IMR-90 (cell line): ENCODE results near the gene CSNK2A3. TPM values are rescaled to one million over a fixed set of nuclear protein-coding genes. Genes with fewer than 3 reads are reported as not detected.

Experiments
- ATAC-seq: fragments of 200-7000 bp; cut with Tn5 transposase; 2 replicates; pipeline ENCODE4 v1.9.1; 2020; ENCODE audit warnings: low read depth, mild to moderate bottlenecking, moderate library complexity
- BruUV-seq: library from RNA; stranded (reverse); fragments of 400-500 nt; replicated peaks from 2 replicates; lab custom pipeline; 2021; lab: Mats Ljungman, UMichigan
- CTCF ChIA-PET: fragments of 300-600 bp; formaldehyde crosslinking; extraction: SDS; loops from one replicate; lab custom pipeline; 2021; ENCODE audit warnings: antibody characterized with exemption; lab: Yijun Ruan, JAX
- POLR2A ChIA-PET: fragments of 300-600 bp; sonication (Branson Sonifier 250); formaldehyde crosslinking; loops from one replicate; lab custom pipeline; 2022; ENCODE audit warnings: antibody characterized with exemption; ENCODE audit not compliant: unreplicated experiment; lab: Charles Lee
- DNase-seq: peaks from one replicate; pipeline ENCODE4 v3.0.0; 2013
- H2AFZ ChIP-seq: replicated peaks from 2 replicates; pipeline ENCODE3; 2013; ENCODE audit warnings: low read length, mild to moderate bottlenecking; ENCODE audit not compliant: poor library complexity
- H2AK5ac ChIP-seq: 2 replicates; pipeline ENCODE4 v1.6.1; 2013; ENCODE audit warnings: low read depth, low read length, inconsistent platforms
- H2AK9ac ChIP-seq: replicated peaks from 2 replicates; pipeline ENCODE3; 2013; ENCODE audit warnings: mild to moderate bottlenecking, low read depth, low read length, moderate library complexity; ENCODE audit not compliant: poor library complexity
- H2BK120ac ChIP-seq: 2 replicates; pipeline ENCODE4 v1.6.1; 2013; ENCODE audit warnings: low read depth, low read length, inconsistent platforms
- H2BK15ac ChIP-seq: 3 replicates; pipeline ENCODE4 v1.6.1; 2013; ENCODE audit warnings: low read depth, low read length, inconsistent platforms
- H2BK20ac ChIP-seq: 2 replicates; pipeline ENCODE4 v1.6.1; 2013; ENCODE audit warnings: low read depth, mild to moderate bottlenecking, inconsistent platforms, low read length, moderate library complexity
- H2BK5ac ChIP-seq: 2 replicates; pipeline ENCODE4 v1.6.1; 2013; ENCODE audit warnings: mild to moderate bottlenecking, low read depth, low read length, inconsistent platforms; ENCODE audit not compliant: poor library complexity, severe bottlenecking
- H3K14ac ChIP-seq: replicated peaks from 2 replicates; pipeline ENCODE4 v1.6.1; 2013; ENCODE audit warnings: low read depth, low read length, inconsistent platforms
- H3K18ac ChIP-seq: 2 replicates; pipeline ENCODE4 v1.6.1; 2013; ENCODE audit warnings: low read depth, low read length, control low read depth
- H3K23ac ChIP-seq: 2 replicates; pipeline ENCODE4 v1.6.1; 2013; ENCODE audit warnings: low read depth, low read length, inconsistent platforms
- H3K27ac ChIP-seq: 2 replicates; pipeline ENCODE4 v1.5.1; 2013; ENCODE audit warnings: mild to moderate bottlenecking, control low read depth, low read length; ENCODE audit not compliant: insufficient read depth
- H3K27me3 ChIP-seq: 2 replicates; pipeline ENCODE4 v1.6.1; 2013; ENCODE audit warnings: low read length; ENCODE audit not compliant: control insufficient read depth, insufficient read depth
- H3K36me3 ChIP-seq: 2 replicates; pipeline ENCODE4 v1.6.1; 2013; ENCODE audit warnings: low read length, mixed read lengths; ENCODE audit not compliant: control insufficient read depth, insufficient read depth
- H3K4ac ChIP-seq: 2 replicates; pipeline ENCODE4 v1.6.1; 2013; ENCODE audit warnings: low read depth, low read length, inconsistent platforms
- H3K4me1 ChIP-seq: 2 replicates; pipeline ENCODE4 v1.6.1; 2013; ENCODE audit warnings: low read length, mixed read lengths; ENCODE audit not compliant: control insufficient read depth, insufficient read depth
- H3K4me2 ChIP-seq: 2 replicates; pipeline ENCODE4 v1.6.1; 2013; ENCODE audit warnings: low read depth, mild to moderate bottlenecking, control low read depth, low read length, moderate library complexity
- H3K4me3 ChIP-seq: 2 replicates; pipeline ENCODE4 v1.5.1; 2013; ENCODE audit warnings: low read depth, mild to moderate bottlenecking, control low read depth, low read length, moderate library complexity; ENCODE audit not compliant: insufficient read depth
- H3K56ac ChIP-seq: 2 replicates; pipeline ENCODE4 v1.6.1; 2013; ENCODE audit warnings: low read length, inconsistent platforms; ENCODE audit not compliant: insufficient read depth; ENCODE audit errors: extremely low read depth
- H3K79me1 ChIP-seq, 2 experiments: 2 replicates each; pipeline ENCODE4 v1.6.1; 2013; ENCODE audit warnings: low read length in 2 of 2, inconsistent platforms in 1 of 2, low read depth in 1 of 2
- H3K9ac ChIP-seq: 2 replicates; pipeline ENCODE4 v1.6.1; 2013; ENCODE audit warnings: low read depth, low read length, control low read depth
- H3K9me1 ChIP-seq: 2 replicates; pipeline ENCODE4 v1.6.1; 2013; ENCODE audit warnings: low read length, inconsistent platforms; ENCODE audit not compliant: insufficient read depth
- H3K9me3 ChIP-seq: 2 replicates; pipeline ENCODE4 v1.6.1; 2013; ENCODE audit warnings: low read length; ENCODE audit not compliant: control insufficient read depth, insufficient read depth
- H4K20me1 ChIP-seq: 2 replicates; pipeline ENCODE4 v1.6.1; 2013; ENCODE audit warnings: low read length, inconsistent platforms; ENCODE audit not compliant: insufficient read depth
- H4K5ac ChIP-seq: 2 replicates; pipeline ENCODE4 v1.6.1; 2013; ENCODE audit warnings: mild to moderate bottlenecking, low read depth, low read length, control low read depth
- H4K8ac ChIP-seq, 2 experiments: 2 replicates each; pipeline ENCODE4 v1.6.1; 2013; ENCODE audit warnings: low read depth in 2 of 2, low read length in 2 of 2, control low read depth in 1 of 2, inconsistent platforms in 1 of 2
- H4K91ac ChIP-seq: 2 replicates; pipeline ENCODE4 v1.6.1; 2013; ENCODE audit warnings: low read depth, low read length, inconsistent platforms; ENCODE audit not compliant: insufficient read depth
- BHLHE40 ChIP-seq: fragments of 150-350 bp; IDR thresholded peaks from 2 replicates; pipeline ENCODE4 v1.6.1; 2016; ENCODE audit warnings: mild to moderate bottlenecking, low read depth, low read length
- CHD1 ChIP-seq: IDR thresholded peaks from 2 replicates; pipeline ENCODE4 v1.6.1; 2012; ENCODE audit warnings: low read depth, low read length, improper control_type of control experiment
- MAFK ChIP-seq: IDR thresholded peaks from 2 replicates; pipeline ENCODE4 v1.6.1; 2012; ENCODE audit warnings: low read depth, low read length, improper control_type of control experiment
- MXI1 ChIP-seq: IDR thresholded peaks from 2 replicates; pipeline ENCODE4 v1.6.1; 2012; ENCODE audit warnings: low read depth, mild to moderate bottlenecking, low read length, moderate library complexity, borderline replicate concordance
- POLR2A ChIP-seq: IDR thresholded peaks from 2 replicates; pipeline ENCODE4 v1.6.1; 2012; ENCODE audit warnings: mild to moderate bottlenecking, low read depth, low read length
- RAD21 ChIP-seq: IDR thresholded peaks from 2 replicates; pipeline ENCODE4 v1.6.1; 2012; ENCODE audit warnings: low read length, improper control_type of control experiment
- RCOR1 ChIP-seq: IDR thresholded peaks from 2 replicates; pipeline ENCODE4 v1.6.1; 2012; ENCODE audit warnings: mild to moderate bottlenecking, low read length, improper control_type of control experiment; ENCODE audit not compliant: insufficient replicate concordance
- RFX5 ChIP-seq: IDR thresholded peaks from 2 replicates; pipeline ENCODE4 v1.8.0; 2012; ENCODE audit warnings: low read depth, mild to moderate bottlenecking, low read length, moderate library complexity
- WGBS, 2 experiments: methylation state at CpG; one replicate each; pipeline versions ENCODE4 v1.1.5 to v1.1.7; 2013; ENCODE audit warnings: missing lambda C conversion rate in 2 of 2; ENCODE audit not compliant: insufficient read length in 1 of 2; ENCODE audit errors: extremely low coverage in 2 of 2; 5-methylcytosine and 5-hydroxymethylcytosine counted together
- dilution Hi-C: fragments of 300-500 bp; cut with HindIII; formaldehyde crosslinking; loops from one replicate; pipeline ENCODE4 v1.14.3; 2018; ENCODE audit warnings: low sequenced_read_pairs; ENCODE audit not compliant: unreplicated experiment
- in situ Hi-C: fragments of 300-500 bp; cut with MboI; formaldehyde crosslinking; loops from 3 replicates; pipeline ENCODE4 v1.14.3; 2019; ENCODE audit warnings: low sequenced_read_pairs, inconsistent platforms, mixed read lengths
- intact Hi-C: fragments of 100-400 bp; cut with micrococcal nuclease; formaldehyde crosslinking; loops from 2 replicates; pipeline ENCODE4 v1.10.0; 2022
- polyA plus RNA-seq, 3 experiments: library from polyadenylated mRNA; depleted of rRNA; stranded (reverse); fragments of >200 nt; gene quantifications; 2 replicates each; pipeline ENCODE4 v1.2.3, GENCODE V29; 2012; ENCODE audit warnings: low replicate concordance in 1 of 3
- total RNA-seq: library from RNA; depleted of rRNA; stranded (reverse); fragments of >200 nt; gene quantifications from 2 replicates; pipeline ENCODE4 v1.2.3, GENCODE V29; 2012

CSNK2A3 gene
- total and polyA plus RNA-seq, 2 of the 4 experiments (the other 2 are of a cell fraction) = 1.2 to 3.2 TPM

DNA sequence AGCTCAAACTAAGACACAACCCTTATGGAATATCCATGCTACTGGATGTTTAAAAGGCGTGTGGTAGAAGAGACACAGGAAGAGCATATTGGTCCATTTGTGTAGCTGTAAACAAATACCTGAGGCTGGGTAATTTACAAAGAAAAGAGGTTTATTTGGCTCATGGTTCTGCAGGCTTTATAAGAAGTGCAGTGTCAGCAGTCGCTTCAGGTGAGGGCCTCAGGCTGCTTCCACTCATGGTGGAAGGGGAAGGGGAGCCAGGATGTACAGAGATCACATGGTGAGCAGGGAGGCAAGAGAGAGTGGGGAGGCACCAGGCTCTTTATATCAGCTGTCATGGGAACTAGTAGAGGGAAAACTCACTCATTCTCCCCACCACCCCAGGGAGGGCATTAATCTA lies 31.8 kb upstream of the CSNK2A3 start:
- POLR2A ChIA-PET = no interaction called here
- BruUV-seq = no TSS peak
- intact Hi-C loops = no loop called here

More for the DNA sequence above, 31.8 kb upstream of the CSNK2A3 start:
- WGBS, 2 experiments = 100% methylated on average over 1 of the region's 2 CpGs; no CpG with 5 or more reads in 1 of the 2 experiments
- H3K23ac ChIP-seq = no peak overlapping the region
- H3K27me3 ChIP-seq = no peaks in the 10 kb centered on the region; the same call in 1 of the 2 replicates
- H3K4me3 ChIP-seq = no peak overlapping the region
- no peak overlapping the region for H3K18ac ChIP-seq
- no peak for TF ChIP-seq POLR2A
- no peak for TF ChIP-seq RAD21
- TF ChIP-seq RFX5 = no peak
- TF ChIP-seq MAFK = peak; percentile 62
- no peak for TF ChIP-seq CHD1
- no peak for TF ChIP-seq BHLHE40
- TF ChIP-seq RCOR1 = no peak
- no peak for TF ChIP-seq MXI1
- no peak for ATAC-seq
- no peak overlapping the region for H4K8ac ChIP-seq
- H3K4ac ChIP-seq = no peak overlapping the region
- H3K56ac ChIP-seq = no peak overlapping the region
- DNase-seq = no peak
- no peaks in the 10 kb centered on the region for H3K4me1 ChIP-seq
- no peak overlapping the region for H2BK20ac ChIP-seq
- no peak overlapping the region for H3K27ac ChIP-seq
- H4K5ac ChIP-seq = no peak overlapping the region
- H3K4me2 ChIP-seq = no peak overlapping the region
- no peak overlapping the region for H2BK120ac ChIP-seq
- no peaks in the 10 kb centered on the region for H4K20me1 ChIP-seq
- CTCF ChIA-PET = interaction anchor here (0.6 kb wide), 1 partner anchor 165 kb away, joined by 4 read pairs; no protein-coding TSS in a partner anchor
- H2BK15ac ChIP-seq = no peak overlapping the region
- H3K9ac ChIP-seq = no peak overlapping the region
- H2BK5ac ChIP-seq = no peak overlapping the region
- H3K79me1 ChIP-seq = no peaks in the 10 kb centered on the region; a peak in 1 of 4 replicates
- H3K9me1 ChIP-seq = no peaks in the 10 kb centered on the region
- H3K36me3 ChIP-seq = no peaks in the 10 kb centered on the region
- no peak overlapping the region for H2AFZ ChIP-seq
- no peak overlapping the region for H2AK9ac ChIP-seq
- H4K91ac ChIP-seq = no peak overlapping the region
- H2AK5ac ChIP-seq = no peak overlapping the region
- in situ Hi-C loops = no loop called here
- H3K14ac ChIP-seq = no peak overlapping the region
- dilution Hi-C loops = no loop called here
- H3K9me3 ChIP-seq = no peaks in the 10 kb centered on the region
